Posterior cingulate gyrus (tissue), 11 donors: ENCODE data around the gene C1QL4.

Experiments used
- DNase-seq, 10 donors: peaks; one replicate each; pipeline versions ENCODE4 v3.0.0 to v3.0.0-alpha.2; 2020 to 2021; ENCODE audit warnings: mixed read lengths in 3 of 10
- intact Hi-C: fragments of 100-400 bp; cut with DNase I; formaldehyde crosslinking; loops from one replicate; pipeline ENCODE4 v1.15.1; 2023

The C1QL4 gene

DNA sequence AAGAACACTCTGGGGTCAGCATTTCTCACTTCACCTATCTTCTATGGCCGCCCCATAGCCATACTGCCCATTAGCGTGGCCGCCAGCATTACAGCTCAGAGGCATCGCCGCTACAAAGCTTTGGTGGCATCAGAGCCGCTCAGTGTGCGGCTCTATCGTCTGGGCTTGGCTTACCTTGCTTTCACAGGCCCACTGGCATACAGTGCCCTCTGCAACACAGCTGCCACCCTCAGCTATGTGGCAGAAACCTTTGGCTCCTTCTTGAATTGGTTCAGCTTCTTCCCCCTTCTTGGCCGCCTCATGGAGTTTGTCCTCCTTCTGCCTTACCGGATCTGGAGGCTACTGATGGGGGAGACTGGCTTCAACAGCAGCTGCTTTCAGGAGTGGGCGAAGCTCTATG lies 12.3 kb upstream of the C1QL4 start:
- intact Hi-C loops, result loop anchor here (5.0 kb wide), 1 partner anchor 62 kb away; no protein-coding TSS in a partner anchor
- peak in 2 of 10 donors; percentile 8 to 44 for DNase-seq

DNA sequence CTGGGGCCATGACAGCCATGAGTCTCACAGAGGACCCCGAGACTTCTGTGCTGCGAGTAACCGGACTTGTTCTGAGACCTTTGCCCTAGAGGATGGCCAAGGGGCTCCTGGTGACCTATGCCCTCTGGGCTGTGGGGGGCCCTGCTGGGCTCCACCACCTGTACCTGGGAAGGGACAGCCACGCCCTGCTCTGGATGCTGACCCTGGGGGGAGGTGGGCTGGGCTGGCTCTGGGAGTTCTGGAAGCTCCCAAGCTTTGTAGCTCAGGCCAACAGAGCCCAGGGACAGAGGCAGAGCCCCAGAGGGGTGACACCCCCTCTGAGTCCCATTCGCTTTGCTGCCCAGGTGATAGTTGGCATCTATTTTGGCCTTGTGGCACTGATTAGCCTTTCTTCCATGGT lies 11.8 kb upstream of the C1QL4 start:
- DNase-seq, result peak in 2 of 10 donors; percentile 11 to 55
- intact Hi-C loops, result loop anchor here (5.0 kb wide), 1 partner anchor 61 kb away; no protein-coding TSS in a partner anchor

DNA sequence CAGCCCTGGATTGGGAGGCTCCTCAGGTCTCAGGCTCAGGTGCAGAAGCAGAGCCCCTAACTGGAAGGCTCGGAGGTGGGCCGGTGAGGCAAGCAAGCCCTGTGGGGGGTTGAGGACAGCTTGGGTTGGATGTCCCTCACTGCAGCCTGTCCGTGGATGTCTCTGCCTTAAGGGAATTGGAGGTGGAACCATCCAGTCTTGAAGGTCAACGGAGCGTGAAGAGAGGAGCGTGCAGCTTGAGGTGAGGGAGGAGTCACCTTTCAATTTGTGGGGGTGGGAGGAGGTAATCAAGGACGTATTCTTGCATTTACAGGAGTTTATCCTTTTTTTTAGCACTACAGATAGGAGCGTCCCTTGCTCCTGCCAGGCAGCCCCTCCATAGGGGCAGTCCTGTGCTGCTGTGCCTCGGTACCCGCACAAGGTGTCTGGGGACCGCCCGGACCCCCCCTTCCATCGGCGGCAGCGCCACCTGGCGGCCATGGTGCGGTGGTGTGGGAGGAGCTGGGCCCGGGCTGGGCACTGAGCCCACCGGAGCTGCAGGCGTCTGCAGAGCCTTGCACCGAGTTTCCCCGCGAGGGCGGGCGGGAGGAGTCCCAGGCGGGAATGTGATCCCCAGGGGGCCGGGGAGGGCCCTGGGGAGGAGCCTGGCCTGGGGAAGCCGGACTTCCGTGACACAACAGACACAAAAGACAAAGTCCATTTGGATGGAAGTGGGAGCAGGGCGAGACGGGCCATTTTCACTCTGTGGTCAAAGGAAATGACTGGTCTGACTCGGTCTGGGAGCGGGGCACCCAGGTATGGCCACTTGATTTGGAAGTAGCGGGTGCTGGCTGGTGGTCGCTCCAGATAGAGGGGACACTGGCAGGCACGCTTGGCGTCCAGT lies 10.6 kb upstream of the C1QL4 start:
- intact Hi-C loops, result loop anchor here (1.0 to 5.0 kb wide), 2 partner anchors 20 to 60 kb away; partner anchors contain the start of gene SPATS2
- DNase-seq, result peak; percentile 74 to 99 (median 88)

DNA sequence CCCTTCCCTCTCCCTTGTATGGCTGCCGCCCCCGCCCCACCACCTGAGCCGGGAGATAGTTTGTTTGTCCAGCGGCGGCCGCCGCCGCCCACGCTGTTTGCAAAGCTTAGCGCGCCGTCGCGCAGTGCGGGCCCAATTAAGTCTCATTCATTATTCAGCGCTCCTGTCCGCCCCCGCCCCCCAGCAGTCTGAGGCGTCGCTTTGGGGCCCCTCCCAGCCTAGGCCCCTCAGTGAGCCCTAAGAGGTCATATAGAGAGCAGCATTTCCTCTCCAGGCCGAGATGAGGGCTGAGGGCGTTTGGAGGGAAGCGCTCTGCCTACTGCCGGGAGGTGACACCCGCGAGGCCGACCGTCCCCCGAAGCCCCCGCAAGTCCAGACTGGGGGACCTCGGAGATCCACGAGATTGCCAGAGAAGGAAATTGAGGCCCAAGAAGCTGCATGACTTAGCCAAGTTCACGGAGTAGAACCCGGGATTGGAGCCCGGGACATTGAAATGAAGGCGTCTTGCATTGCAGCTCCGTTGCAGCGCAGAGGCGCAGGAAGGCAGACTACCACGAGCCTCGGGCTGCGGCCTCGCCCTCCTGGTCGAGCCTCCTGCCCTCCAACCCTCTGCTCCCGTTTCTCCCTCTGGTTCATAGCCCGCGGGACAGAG lies 9.8 kb upstream of the C1QL4 start, which contains the start of gene DNAJC22:
Gene DNAJC22, plus strand, starts transcription at position 230 of the 652 bp plus-strand sequence. CDS start 1,985 bp downstream, outside the sequence.
- intact Hi-C loops, result loop anchor here (1.0 to 5.0 kb wide), 2 partner anchors 21 to 59 kb away; partner anchors contain the start of gene SPATS2
- DNase-seq, result peak in 2 of 10 donors; percentile 17 to 77

DNA sequence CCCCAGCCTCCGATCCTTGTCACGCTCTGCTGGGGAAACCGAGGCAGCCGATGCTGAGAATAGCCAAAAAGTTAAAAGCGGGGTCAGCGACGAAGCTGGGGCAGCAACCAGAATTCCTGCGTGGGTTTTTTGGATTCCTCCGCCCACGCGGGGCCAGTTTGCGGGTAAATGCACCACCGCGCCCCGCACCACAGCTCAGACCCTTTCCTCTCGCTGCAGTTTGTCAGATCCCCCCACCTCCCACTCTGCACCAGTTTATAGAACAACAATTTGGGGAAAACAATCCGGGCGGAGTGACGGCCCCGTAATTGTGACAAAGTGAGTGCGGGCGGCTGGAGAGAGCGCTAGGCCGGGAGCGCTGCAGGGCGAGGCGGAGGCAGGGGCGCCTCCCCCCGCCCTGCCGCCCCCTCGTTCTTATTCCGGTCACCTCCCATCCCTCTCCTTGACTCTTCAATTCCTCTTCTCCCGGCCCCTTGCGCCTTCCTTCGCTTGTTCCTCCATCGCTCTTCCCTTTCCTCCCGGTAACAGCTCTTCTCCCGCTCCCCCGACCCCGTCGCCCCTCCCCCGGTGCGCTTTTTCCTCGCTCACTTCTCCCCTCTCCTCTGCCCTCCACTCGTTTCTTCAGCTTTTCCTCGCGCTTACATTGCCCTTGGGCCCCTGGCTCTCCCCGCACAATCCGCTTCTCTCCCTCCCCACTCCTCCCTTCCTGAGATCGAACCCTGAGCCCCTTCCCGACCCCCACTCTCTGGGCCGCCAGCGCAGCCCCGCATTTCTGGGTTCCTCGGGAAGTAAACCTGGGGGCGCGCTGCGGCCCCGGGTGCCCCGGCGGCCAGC lies 9.1 kb upstream of the C1QL4 start:
- intact Hi-C loops, result loop anchor here (5.0 kb wide), 1 partner anchor 59 kb away; no protein-coding TSS in a partner anchor
- DNase-seq, result peak in 2 of 10 donors; percentile 13 to 47

DNA sequence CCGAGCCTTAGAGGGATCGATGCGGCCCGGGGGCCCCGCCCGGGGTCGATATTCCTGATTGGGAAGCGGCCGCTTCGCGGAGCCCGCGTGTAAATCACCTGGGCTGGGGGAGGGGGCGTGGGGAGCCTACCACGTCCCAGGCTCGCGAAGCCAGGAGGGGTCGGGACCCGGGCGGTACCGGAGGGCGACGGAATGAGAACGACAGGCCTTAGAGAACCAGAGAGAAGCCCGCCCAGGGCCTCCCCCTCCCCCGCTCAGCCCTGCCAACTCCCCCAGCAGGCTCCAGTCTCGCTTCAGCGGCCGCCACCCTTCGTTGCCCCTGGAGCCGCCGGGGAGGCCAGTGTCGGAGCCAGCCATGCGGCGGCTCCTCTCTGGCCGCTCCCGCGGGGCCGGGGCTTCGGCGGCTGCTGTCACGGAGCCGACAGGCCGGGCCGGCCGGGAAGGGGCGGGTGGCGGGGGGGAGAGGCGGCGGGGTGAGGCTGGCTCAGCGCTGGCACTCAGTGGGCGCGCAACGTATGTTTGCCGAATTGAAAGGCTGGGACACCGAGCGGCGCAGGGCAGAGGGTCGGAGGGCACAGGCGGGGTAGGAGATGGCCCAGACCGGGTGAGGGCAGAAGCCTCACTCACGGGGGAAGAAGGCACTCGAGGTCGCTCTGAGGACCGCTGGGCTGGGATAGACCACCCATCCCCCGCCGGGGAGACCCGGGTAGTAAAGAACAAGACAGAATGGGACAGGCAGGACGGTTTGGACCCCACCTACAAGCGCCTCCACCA lies 8.2 kb upstream of the C1QL4 start:
- peak in 3 of 10 donors; percentile 20 to 85 (median 45) for DNase-seq
- intact Hi-C loops, result loop anchor here (5.0 kb wide), 1 partner anchor 58 kb away; no protein-coding TSS in a partner anchor

DNA sequence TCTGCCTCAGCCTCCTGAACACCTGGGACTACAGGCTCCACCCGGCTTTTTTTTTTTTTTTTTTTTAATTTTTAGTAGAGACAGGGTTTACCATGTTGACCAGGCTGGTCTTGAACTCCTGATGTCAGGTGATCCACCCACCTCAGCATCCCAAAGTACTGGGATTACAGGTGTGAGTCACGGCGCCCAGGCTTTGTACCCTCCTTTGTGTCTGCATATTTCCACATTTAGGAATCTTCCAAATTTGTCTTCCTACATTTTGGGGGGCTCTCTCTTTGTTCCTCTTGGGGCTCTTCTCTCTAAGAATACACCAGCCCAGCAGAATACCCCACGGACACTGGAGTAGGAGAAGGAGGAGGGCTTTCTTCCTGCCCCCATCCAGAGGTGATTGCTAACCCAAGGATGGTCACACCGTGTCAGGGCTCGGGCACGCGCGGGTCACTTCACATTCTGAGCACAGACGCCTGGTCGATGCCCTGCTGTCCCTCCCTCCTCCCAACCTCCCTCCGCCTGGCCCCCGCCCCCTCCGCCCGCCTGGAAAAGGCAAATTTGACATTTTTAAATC lies 7.6 kb upstream of the C1QL4 start:
- intact Hi-C loops, result loop anchor here (5.0 kb wide), 1 partner anchor 57 kb away; no protein-coding TSS in a partner anchor
- DNase-seq, result peak in 2 of 10 donors; percentile 14 to 61

DNA sequence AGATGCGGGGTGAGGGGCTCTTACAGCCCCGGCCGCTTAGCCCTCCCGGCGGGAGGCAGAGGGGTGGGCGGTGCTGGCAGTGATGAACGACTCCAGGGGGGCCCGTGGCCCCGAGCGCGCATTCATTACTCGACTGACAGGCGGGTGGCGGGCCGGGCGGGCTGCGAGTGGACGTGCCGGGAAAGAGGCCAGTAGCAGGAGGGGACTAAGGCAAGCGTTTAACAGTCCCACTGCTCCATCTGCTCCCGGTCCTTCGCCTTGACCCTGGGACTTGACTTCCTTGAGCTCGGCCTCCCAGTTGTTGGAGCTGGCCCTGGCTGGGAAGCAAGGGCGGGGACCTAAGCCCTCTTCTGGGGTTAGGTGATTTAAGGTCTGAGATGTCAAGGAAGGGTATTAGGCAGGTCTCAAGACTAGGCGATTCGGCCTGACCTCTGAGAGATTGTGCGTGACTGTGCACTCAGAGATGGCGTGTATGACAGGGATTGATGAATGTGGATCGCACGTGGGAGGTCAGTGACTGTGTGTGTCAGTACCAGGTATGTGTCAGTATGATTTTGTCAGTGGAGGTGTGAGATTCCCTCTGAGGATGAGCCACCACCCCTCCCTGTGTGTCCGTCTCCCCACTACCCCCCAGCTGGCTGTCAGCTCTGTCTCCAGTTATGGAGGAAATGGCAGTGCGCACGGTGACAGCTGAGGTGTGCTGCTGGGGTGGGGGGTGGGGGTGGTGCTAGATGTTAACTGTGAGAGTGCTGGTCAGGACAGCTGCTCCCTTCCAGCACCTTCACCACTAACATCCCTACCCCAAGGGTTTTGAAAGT lies 6.1 kb upstream of the C1QL4 start:
- intact Hi-C loops, result no loop called here
- DNase-seq, result peak in 3 of 10 donors; percentile 30 to 77 (median 54)

DNA sequence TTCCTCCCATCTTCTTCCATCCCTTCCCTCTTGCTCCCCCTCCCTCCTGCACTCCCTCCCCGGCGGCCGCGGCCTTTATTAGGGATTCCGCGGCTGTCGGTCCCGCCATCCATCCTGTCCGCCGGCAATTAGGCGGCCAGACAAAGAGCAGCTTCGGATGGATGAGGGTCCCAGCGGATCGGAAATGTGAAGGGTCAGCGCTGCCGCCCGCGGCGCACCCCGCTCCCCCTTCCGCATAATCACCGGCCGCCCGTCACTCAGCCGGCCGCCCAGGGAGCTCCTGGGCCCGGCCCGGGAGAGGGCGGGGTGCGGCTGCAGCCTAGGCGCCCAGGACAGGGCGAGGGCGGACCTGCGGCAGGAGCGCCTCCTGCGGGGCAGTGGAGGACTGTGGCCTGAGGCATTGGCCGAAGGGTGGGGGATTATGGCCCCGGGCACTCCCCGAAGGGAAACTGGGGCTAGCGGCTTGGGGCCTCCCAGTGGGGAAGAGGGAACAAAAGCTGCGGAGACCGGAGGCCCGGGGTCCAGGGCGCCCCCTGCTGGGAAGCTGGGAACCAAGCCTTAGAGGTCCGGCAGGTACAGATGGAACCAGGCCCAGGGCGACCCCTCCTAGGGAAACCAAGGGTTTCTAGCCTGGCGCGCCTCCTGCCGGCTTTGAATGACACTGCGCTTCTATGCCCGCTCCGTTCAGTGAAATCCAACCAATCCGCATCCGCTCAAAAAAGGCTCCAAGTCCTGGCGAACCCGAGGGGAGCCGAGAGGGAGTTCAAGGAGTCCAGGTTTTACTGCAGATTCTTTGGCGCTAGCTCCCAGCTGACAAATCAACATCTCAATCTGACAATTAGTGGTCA lies 5.3 kb upstream of the C1QL4 start:
- intact Hi-C loops, result no loop called here
- peak in 9 of 10 donors; percentile 50 to 95 (median 69) for DNase-seq

DNA sequence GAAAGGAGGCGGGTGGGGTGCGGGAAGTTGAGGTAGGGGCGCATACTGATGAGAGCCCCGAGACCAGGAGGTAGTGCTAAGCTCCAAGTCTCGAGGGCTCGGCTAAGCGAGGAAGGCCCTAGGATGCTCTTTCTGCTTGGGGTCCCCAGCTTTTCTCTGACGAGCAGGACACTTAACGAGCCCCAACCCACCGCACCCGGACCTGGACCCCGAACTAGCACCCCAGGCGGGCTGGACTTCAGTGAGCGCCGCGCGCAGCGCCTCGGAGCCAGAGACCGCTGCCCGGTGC lies 4.7 kb upstream of the C1QL4 start:
- peak in 1 of 10 donors; percentile 81 for DNase-seq
- intact Hi-C loops, result no loop called here

DNA sequence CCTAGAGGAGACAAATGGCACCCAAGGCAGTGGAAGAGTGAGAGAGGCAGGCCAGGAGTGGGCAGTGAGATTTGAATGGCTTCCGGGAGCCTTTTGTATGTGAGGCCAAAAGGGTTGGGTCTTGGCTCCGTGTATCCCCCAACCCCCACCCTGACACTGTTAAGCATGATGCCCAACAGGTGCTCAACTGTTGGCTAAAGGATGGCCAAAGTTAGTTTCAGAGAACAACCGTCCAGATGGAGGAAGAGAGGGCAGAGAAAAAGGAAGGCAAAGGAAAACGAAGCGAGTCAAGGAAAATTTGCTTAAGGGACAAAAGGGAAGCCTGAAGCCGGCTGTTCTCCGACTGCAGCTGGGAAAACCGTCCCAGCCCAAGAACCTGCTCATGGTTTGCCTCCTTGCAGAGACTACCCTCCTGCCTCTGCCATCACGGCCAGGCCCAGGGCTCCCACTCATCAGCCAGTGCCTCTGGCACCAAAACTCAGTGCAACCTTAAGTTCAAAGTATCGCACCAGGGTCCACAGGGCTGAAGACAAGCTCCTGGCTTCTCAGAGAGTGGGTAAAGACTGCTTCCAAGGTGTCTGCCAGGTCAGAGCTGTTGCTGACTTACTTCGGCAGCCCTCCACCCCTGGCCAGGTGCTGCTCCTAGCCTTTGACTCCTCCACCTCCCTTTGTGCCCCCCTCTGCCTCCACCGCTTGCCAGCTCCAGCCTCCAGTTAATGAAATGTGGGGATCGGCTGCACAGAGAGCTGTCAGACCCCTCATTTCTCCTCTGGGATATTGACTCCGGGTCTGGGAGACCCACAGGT lies 4.2 kb upstream of the C1QL4 start:
- intact Hi-C loops, result no loop called here
- peak in 3 of 10 donors; percentile 53 to 77 (median 67) for DNase-seq

DNA sequence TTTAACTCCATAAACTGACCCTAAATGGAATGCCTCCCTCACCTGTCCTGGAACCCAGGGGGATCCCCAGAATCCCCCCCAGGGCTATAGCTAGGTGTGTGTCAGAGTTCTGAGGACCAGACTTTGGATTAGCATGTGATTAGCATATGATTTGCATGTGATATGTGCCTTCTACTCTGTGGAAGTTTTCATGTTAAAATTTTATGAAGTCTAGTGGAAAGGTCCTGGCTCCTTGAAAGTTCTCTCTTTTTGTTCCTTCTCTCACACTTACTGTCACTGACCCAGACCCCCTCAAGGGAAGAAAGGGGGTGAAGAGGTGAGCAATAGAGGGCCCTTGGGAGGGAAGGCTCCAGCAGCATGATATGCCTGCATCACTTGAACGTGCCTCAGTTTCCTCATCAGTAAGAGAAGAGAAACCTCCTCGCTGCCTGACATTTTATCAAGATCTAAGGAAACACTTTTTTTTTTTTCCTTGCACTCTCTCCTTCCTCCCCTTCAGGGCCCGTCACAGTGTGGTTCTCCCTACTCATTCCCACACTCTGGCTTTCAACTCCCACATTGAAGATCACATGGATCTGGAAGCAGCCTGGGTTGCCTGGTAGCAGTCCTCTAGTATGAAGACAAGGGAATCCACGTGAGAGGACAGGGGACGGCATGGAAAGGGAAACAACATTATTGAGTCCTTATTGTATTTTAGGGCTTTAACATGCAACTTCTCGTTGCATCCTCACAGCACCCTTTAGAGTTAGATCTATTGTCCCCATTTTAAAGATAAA lies 3.3 kb upstream of the C1QL4 start:
- DNase-seq, result peak in 2 of 10 donors; percentile 18 to 35
- intact Hi-C loops, result no loop called here

DNA sequence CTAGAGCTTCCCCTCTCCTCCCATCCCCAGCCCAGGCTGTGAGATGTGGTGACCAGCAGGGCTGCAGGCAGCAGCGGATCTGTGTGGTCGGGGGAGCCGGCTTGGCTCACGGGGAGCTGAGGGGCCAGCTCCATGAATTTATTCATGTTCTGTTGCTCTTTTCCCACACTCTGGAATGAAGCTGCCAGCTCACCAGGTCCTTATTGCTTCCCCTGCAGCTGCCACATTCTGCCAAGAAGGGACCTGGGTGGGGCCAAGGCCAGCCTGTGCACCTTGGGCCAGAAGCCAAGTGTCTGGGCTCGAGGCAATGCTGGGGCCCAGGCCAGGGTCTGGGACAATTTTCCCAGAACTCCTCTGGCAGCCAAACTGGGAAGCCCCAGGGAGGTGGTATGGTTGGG lies 2.5 kb upstream of the C1QL4 start:
- DNase-seq, result peak in 2 of 10 donors; percentile 47 to 66
- intact Hi-C loops, result no loop called here

DNA sequence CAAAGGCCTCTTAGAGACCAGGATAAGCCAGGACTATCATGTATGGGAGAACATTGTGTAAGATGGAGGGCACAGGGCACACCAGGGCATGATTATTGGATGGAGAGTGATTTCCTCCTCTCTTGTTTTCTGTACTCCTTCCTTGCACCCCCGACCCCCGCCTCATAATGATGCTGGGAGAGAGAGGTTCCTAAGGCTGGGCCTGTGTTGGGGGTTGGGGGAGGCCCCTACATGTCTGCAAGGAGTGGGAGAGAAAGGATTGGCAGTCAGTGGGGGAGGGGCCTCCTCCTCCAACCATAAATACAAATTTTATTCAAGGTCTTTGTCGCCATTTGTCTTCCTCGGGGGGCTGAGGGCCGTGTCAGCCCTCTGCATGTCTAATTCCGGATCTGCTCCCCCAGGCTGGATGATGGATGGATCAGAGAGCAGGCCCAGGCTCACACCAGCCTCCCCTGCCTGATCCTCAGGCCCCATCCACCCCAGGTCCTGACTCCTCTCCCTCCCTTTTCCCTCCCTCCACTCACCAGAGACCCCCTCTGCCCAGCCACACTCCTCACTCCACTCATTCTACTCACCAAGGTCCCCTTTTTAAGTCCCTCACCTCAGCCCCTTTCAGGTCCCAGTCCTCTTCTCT lies 2.0 kb upstream of the C1QL4 start:
- DNase-seq, result peak in 3 of 10 donors; percentile 13 to 40 (median 18)
- intact Hi-C loops, result no loop called here

DNA sequence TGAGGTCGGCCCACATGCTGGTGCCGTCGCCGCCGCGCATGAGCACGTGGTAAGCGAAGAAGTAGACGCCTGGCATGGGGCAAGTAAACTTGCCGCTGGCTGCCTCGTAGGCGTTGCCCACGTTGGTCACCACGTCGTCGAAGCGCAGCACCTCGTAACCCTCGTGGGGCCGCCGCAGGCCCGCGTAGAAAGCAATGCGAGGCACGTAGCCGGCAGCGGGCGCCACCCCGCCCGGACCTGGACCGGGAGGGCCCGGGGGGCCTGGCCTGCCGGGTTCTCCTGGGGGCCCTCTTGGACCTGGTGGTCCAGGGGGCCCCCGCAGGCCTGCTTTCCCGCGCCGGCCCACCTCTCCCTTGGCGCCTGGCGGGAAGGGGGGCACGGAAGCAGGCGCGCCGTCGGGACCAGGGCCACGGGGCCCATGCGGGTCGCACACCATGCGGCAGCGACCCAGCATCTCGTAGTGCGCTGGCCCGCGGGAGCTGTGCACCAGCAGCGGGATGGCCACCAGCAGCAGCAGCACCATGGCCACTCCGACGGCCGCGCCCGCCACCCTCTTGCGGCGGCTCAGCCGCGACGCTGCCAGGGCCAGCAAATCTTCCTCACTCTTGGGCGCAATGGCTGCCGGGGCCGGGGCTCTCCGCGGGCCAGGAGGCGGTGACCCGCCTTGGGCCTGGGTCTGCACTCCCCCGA lies 888 bp downstream of the C1QL4 start:
- intact Hi-C loops, result no loop called here

More for the DNA sequence above, 888 bp downstream of the C1QL4 start:
- peak in 3 of 10 donors; percentile 54 to 79 (median 59) for DNase-seq
